A673 (cell line): Measurements from ENCODE around the gene CHRNB1. TPM values are rescaled to one million over a fixed set of nuclear protein-coding genes. Genes with fewer than 3 reads are reported as not detected.
"Not testable (repeated sequence)": the region's sequence is repeated elsewhere in the genome, so short reads cannot be mapped to it uniquely, and the experiment has no call there.

Experiments
- BruUV-seq: library from RNA; stranded (reverse); fragments of 400-500 nt; replicated peaks from 2 replicates; lab custom pipeline; 2021; lab: Mats Ljungman, UMichigan
- CTCF ChIA-PET: fragments of 300-600 bp; sonication (Branson Sonifier 250); formaldehyde crosslinking; loops from one replicate; lab custom pipeline; 2022; ENCODE audit warnings: antibody characterized with exemption; lab: Charles Lee
- POLR2A ChIA-PET: fragments of 300-600 bp; sonication (Branson Sonifier 250); formaldehyde crosslinking; loops from one replicate; lab custom pipeline; 2022; ENCODE audit warnings: antibody characterized with exemption; ENCODE audit not compliant: low non-redundant PET; lab: Charles Lee
- DNase-seq: peaks from one replicate; pipeline ENCODE4 v3.0.0-alpha.2; 2015; ENCODE audit warnings: low spot score
- H3K27ac ChIP-seq: fragments of 200-600 bp; sonication (generic); 2 replicates; pipeline ENCODE4 v1.5.1; 2016; ENCODE audit warnings: mixed run types, low read depth, mild to moderate bottlenecking, mixed read lengths, antibody characterized with exemption, low read length; ENCODE audit not compliant: poor library complexity, severe bottlenecking
- H3K27me3 ChIP-seq: fragments of 200-600 bp; sonication (generic); replicated peaks from 2 replicates; pipeline ENCODE4 v1.6.1; 2017; ENCODE audit warnings: mixed run types, low read depth, mild to moderate bottlenecking, mixed read lengths, antibody characterized with exemption, low read length; ENCODE audit not compliant: insufficient read depth, poor library complexity
- H3K36me3 ChIP-seq: fragments of 200-600 bp; sonication (generic); 2 replicates; pipeline ENCODE4 v1.6.1; 2016; ENCODE audit warnings: mixed run types, mild to moderate bottlenecking, mixed read lengths, antibody characterized with exemption, low read length; ENCODE audit not compliant: insufficient read depth, poor library complexity, severe bottlenecking
- H3K4me1 ChIP-seq: fragments of 200-600 bp; sonication (generic); 2 replicates; pipeline ENCODE4 v1.6.1; 2017; ENCODE audit warnings: mixed run types, mild to moderate bottlenecking, mixed read lengths, antibody characterized with exemption, low read length; ENCODE audit not compliant: insufficient read depth, poor library complexity, severe bottlenecking
- H3K4me3 ChIP-seq: fragments of 200-600 bp; sonication (generic); 2 replicates; pipeline ENCODE4 v1.5.1; 2016; ENCODE audit warnings: low read depth, mixed run types, mild to moderate bottlenecking, mixed read lengths, low read length; ENCODE audit not compliant: poor library complexity, severe bottlenecking
- H3K9me3 ChIP-seq: fragments of 200-600 bp; sonication (generic); 2 replicates; pipeline ENCODE4 v1.6.1; 2016; ENCODE audit warnings: mixed run types, low read depth, mild to moderate bottlenecking, mixed read lengths, antibody characterized with exemption, low read length; ENCODE audit not compliant: poor library complexity, severe bottlenecking
- CTCF ChIP-seq: fragments of 300-800, 200-600 bp; sonication (generic); conservative IDR thresholded peaks from 2 replicates; pipeline ENCODE4 v1.5.1; 2017; ENCODE audit warnings: low read depth, mild to moderate bottlenecking, antibody characterized with exemption, low read length, moderate library complexity, mixed read lengths
- EZH2 ChIP-seq: fragments of 200-600 bp; sonication (generic); IDR thresholded peaks from 2 replicates; pipeline ENCODE4 v1.6.1; 2017; ENCODE audit warnings: borderline replicate concordance, low read depth, mild to moderate bottlenecking, mixed read lengths, antibody characterized with exemption, low read length; ENCODE audit not compliant: poor library complexity, severe bottlenecking
- intact Hi-C: fragments of 100-400 bp; cut with micrococcal nuclease; formaldehyde crosslinking; loops from one replicate; pipeline ENCODE4 v1.10.0; 2022; ENCODE audit not compliant: unreplicated experiment
- total RNA-seq: library from RNA; stranded (reverse); gene quantifications from 2 replicates; pipeline ENCODE4 v1.2.3, GENCODE V29; 2021

Gene CHRNB1
- total RNA-seq, 1 experiment from 2014 or later = 5.2 TPM

GRCh38 chr17:7479213-7480088, 34.6 kb downstream of the CHRNB1 start, which contains the start of gene ZBTB4:
TSS of gene ZBTB4 (minus strand) at chr17:7479631. CDS start at chr17:7466801, 12,830 bp downstream.
- BruUV-seq = no TSS peak
- H3K27ac ChIP-seq = peak within 1 kb of the TSS; percentile 97
- intact Hi-C loops = loop anchor here (10.0 kb wide), 1 partner anchor 125 kb away; the partner anchor contains the start of genes KCTD11 and TMEM95
- H3K36me3 ChIP-seq = no peaks in the 10 kb centered on the region
- peaks cover 37% of the 10 kb centered on the region for H3K4me1 ChIP-seq
- CTCF ChIA-PET = interaction anchor here (0.6 kb wide), 1 partner anchor 38 kb away, joined by 4 read pairs; no protein-coding TSS in a partner anchor
- peak; percentile 51 for DNase-seq
- peak within 1 kb of the TSS; percentile 98 for H3K4me3 ChIP-seq
- no peaks in the 10 kb centered on the region for H3K27me3 ChIP-seq
- POLR2A ChIA-PET = interaction anchor here (0.7 kb wide), 1 partner anchor 15 kb away, joined by 9 read pairs; no protein-coding TSS in a partner anchor
- TF ChIP-seq CTCF = no peak
- TF ChIP-seq EZH2 = no peak
- no peaks in the 10 kb centered on the region for H3K9me3 ChIP-seq

- Histone ChIP-seq H3K4me1 (peaks cover 37% of the 10 kb centered on the region), H3K9me3 (no peaks in the 10 kb centered on the region), H3K4me3 (peak overlapping the region; percentile 98), H3K36me3 (no peaks in the 10 kb centered on the region), H3K27ac (peak overlapping the region; percentile 97), H3K27me3 (no peaks in the 10 kb centered on the region)
- ChIA-PET CTCF (interaction anchor here (0.6 kb wide), 1 partner anchor 39 kb away, joined by 4 read pairs; no protein-coding TSS in a partner anchor), POLR2A (interaction anchor here (0.7 kb wide), 1 partner anchor 16 kb away, joined by 9 read pairs; no protein-coding TSS in a partner anchor)
- BruUV-seq = no TSS peak
- DNase-seq = no peak
- TF ChIP-seq EZH2 = no peak
- TF ChIP-seq CTCF = no peak
- intact Hi-C loops = loop anchor here (10.0 kb wide), 1 partner anchor 125 kb away; the partner anchor contains the start of genes KCTD11 and TMEM95
These were observed 35.2 kb downstream of the CHRNB1 start for GRCh38 chr17:7480089-7480384.

- POLR2A ChIA-PET, BruUV-seq, H3K4me3 ChIP-seq, H3K9me3 ChIP-seq, H3K27me3 ChIP-seq, DNase-seq, H3K36me3 ChIP-seq, CTCF ChIA-PET: not testable (repeated sequence)
- intact Hi-C loops = loop anchor here (10.0 kb wide), 1 partner anchor 126 kb away; the partner anchor contains the start of genes KCTD11 and TMEM95
- peak within 1 kb of the TSS; percentile 97 for H3K27ac ChIP-seq
- H3K4me1 ChIP-seq = peaks cover 44% of the 10 kb centered on the region
These were observed 36.4 kb downstream of the CHRNB1 start, which contains the start of gene SLC35G6 for GRCh38 chr17:7481275-7481674. TSS of gene SLC35G6 (plus strand) at chr17:7481446. CDS start at chr17:7481517, 71 bp downstream.

GRCh38 chr17:7481842-7482741, 37.2 kb downstream of the CHRNB1 start:
- DNase-seq, BruUV-seq, H3K27me3 ChIP-seq, CTCF ChIA-PET, POLR2A ChIA-PET, H3K4me3 ChIP-seq, H3K9me3 ChIP-seq, H3K36me3 ChIP-seq: not testable (repeated sequence)
- intact Hi-C loops = loop anchor here (10.0 kb wide), 1 partner anchor 127 kb away; the partner anchor contains the start of genes KCTD11 and TMEM95
- Histone ChIP-seq H3K4me1 (peaks cover 46% of the 10 kb centered on the region), H3K27ac (peak overlapping the region; percentile 100)

GRCh38 chr17:7482742-7483088, 37.9 kb downstream of the CHRNB1 start:
- DNase-seq, POLR2A ChIA-PET, H3K36me3 ChIP-seq, CTCF ChIA-PET, H3K9me3 ChIP-seq, H3K27me3 ChIP-seq, BruUV-seq: not testable (repeated sequence)
- peak overlapping the region; percentile 100 for H3K27ac ChIP-seq
- H3K4me1 ChIP-seq = peaks cover 46% of the 10 kb centered on the region
- peak overlapping the region; percentile 91 for H3K4me3 ChIP-seq
- intact Hi-C loops = loop anchor here (1.0 to 10.0 kb wide), 2 partner anchors 47 to 128 kb away; partner anchors contain the start of genes KCTD11, TMEM102 and TMEM95
